Motor neuron (in vitro differentiated cells): ENCODE data around the gene COX19. TPM values are rescaled to one million over a fixed set of nuclear protein-coding genes. Genes with fewer than 3 reads are reported as not detected.

ENCODE experiments used
- ATAC-seq, 8 experiments: fragments of 200-7000 bp; cut with Tn5 transposase; replicated peaks in 6 of 8; 2 replicates each; pipeline ENCODE4 v1.8.0; 2021; ENCODE audit warnings: mild to moderate bottlenecking in 8 of 8, moderate library complexity in 8 of 8
- H3K27ac ChIP-seq, 2 donors: fragments of 250-450 bp; sonication (Bioruptor Pico); 2 replicates each; pipeline ENCODE4 v1.9.0; 2021; ENCODE audit warnings: antibody characterized with exemption in 2 of 2, mild to moderate bottlenecking in 2 of 2, moderate library complexity in 1 of 2
- H3K4me1 ChIP-seq, 2 donors: fragments of 250-450 bp; sonication (Bioruptor Pico); replicated peaks in 1 of 2; 2 replicates each; pipeline ENCODE4 v1.6.1; 2021; ENCODE audit warnings: antibody characterized with exemption in 2 of 2, mild to moderate bottlenecking in 2 of 2, moderate library complexity in 1 of 2
- H3K4me3 ChIP-seq, 5 donors: fragments of 250-450 bp; sonication (Bioruptor Pico); 2 replicates each; pipeline ENCODE4 v1.9.0; 2021; ENCODE audit warnings: antibody characterized with exemption in 5 of 5, mild to moderate bottlenecking in 5 of 5, moderate library complexity in 4 of 5
- WGBS, 10 experiments: fragments of 450-650 bp; shearing (Covaris generic); methylation state at CpG; one replicate each; pipeline ENCODE4 v1.0.0; 2022; 5-methylcytosine and 5-hydroxymethylcytosine counted together
- in situ Hi-C, 9 experiments: fragments of 400-800 bp; cut with MboI; loops; one replicate each; pipeline ENCODE4 v1.15.0; 2021; ENCODE audit warnings: low sequenced_read_pairs in 9 of 9, low pct_unique_long_range_greater_than_20kb in 2 of 9; ENCODE audit not compliant: unreplicated experiment in 9 of 9
- total RNA-seq, 8 experiments: library from RNA; unstranded; fragments of 300-600 nt; gene quantifications; 2 replicates each; pipeline versions ENCODE4 v1.2.3 to v1.2.4, GENCODE V29; 2022

COX19 gene
- total RNA-seq, 8 experiments from 2014 or later = 4.7 to 13.9 (median 10.3) TPM

GRCh38 chr7:978049-978346 is 2.6 kb upstream of the COX19 start:
- Histone ChIP-seq H3K27ac (peak overlapping the region in 1 of 2 donors; percentile 90), H3K4me3 (no peak overlapping the region), H3K4me1 (peaks cover 37 to 53% of the 10 kb centered on the region in 2 donors)
- 0 to 76% (median 4%) methylated on average over 1 to 6 of the region's 7 CpGs; no CpG with 5 or more reads in 2 of the 10 experiments for WGBS, 10 experiments
- ATAC-seq = no peak
- in situ Hi-C loops = loop anchor here in 2 of 9 experiments (25.0 kb wide), 1 partner anchor 184 kb away; the partner anchor contains the start of gene ZFAND2A (in 2 of the 2)

- H3K27ac ChIP-seq = peak overlapping the region; percentile 50 to 90
- 0 to 17% (median 4%) methylated on average over 1 to 3 of the region's 19 CpGs; no CpG with 5 or more reads in 5 of the 10 experiments for WGBS, 10 experiments
- H3K4me1 ChIP-seq = peaks cover 33 to 53% of the 10 kb centered on the region in 2 donors
- no peak overlapping the region for H3K4me3 ChIP-seq
- in situ Hi-C loops = loop anchor here in 2 of 9 experiments (25.0 kb wide), 1 partner anchor 185 kb away; the partner anchor contains the start of gene ZFAND2A (in 2 of the 2)
- peak in 5 of 8 experiments; percentile 64 to 69 (median 65) for ATAC-seq
These were observed 2.1 kb upstream of the COX19 start for GRCh38 chr7:977326-978048.

GRCh38 chr7:976901-977325 is 1.6 kb upstream of the COX19 start:
- no peak overlapping the region for H3K4me3 ChIP-seq
- peak overlapping the region; percentile 50 to 90 for H3K27ac ChIP-seq
- WGBS, 10 experiments = 45 to 76% (median 53%) methylated on average over 4 to 9 of the region's 19 CpGs; no CpG with 5 or more reads in 6 of the 10 experiments
- in situ Hi-C loops = loop anchor here in 2 of 9 experiments (25.0 kb wide), 1 partner anchor 185 kb away; the partner anchor contains the start of gene ZFAND2A (in 2 of the 2)
- peaks cover 33 to 56% of the 10 kb centered on the region in 2 donors for H3K4me1 ChIP-seq
- ATAC-seq = no peak

GRCh38 chr7:975702-976473 is 539 bp upstream of the COX19 start:
- H3K27ac ChIP-seq = no peak overlapping the region
- no peak for ATAC-seq
- in situ Hi-C loops = loop anchor here in 2 of 9 experiments (25.0 kb wide), 1 partner anchor 186 kb away; the partner anchor contains the start of gene ZFAND2A (in 2 of the 2)
- peaks cover 33 to 56% of the 10 kb centered on the region in 2 donors for H3K4me1 ChIP-seq
- H3K4me3 ChIP-seq = peak overlapping the region; percentile 89 to 99 (median 92)
- 30 to 96% (median 73%) methylated on average over 1 to 9 of the region's 28 CpGs; no CpG with 5 or more reads in 3 of the 10 experiments for WGBS, 10 experiments

- Histone ChIP-seq H3K4me3 (peak overlapping the region; percentile 89 to 99 (median 92)), H3K4me1 (peaks cover 33 to 56% of the 10 kb centered on the region in 2 donors), H3K27ac (no peak overlapping the region)
- ATAC-seq = no peak
- WGBS, 10 experiments = 3 to 62% (median 31%) methylated on average over 3 to 6 of the region's 7 CpGs; no CpG with 5 or more reads in 1 of the 10 experiments
- in situ Hi-C loops = no loop called here
These were observed 1.2 kb downstream of the COX19 start for GRCh38 chr7:974172-974571.

GRCh38 chr7:973312-973711 is 2.0 kb downstream of the COX19 start:
- in situ Hi-C loops = no loop called here
- no peak for ATAC-seq
- peaks cover 33 to 51% of the 10 kb centered on the region in 2 donors for H3K4me1 ChIP-seq
- H3K27ac ChIP-seq = no peak overlapping the region
- 85 to 100% (median 87%) methylated on average over 3 to 7 of the region's 9 CpGs; no CpG with 5 or more reads in 5 of the 10 experiments for WGBS, 10 experiments
- H3K4me3 ChIP-seq = no peak overlapping the region

GRCh38 chr7:972676-973309 is 2.6 kb downstream of the COX19 start:
- no peak for ATAC-seq
- H3K4me3 ChIP-seq = no peak overlapping the region
- H3K4me1 ChIP-seq = peaks cover 28 to 46% of the 10 kb centered on the region in 2 donors
- no peak overlapping the region for H3K27ac ChIP-seq
- in situ Hi-C loops = no loop called here
- 61 to 88% (median 77%) methylated on average over 4 to 10 of the region's 10 CpGs for WGBS, 10 experiments

- peaks cover 22 to 40% of the 10 kb centered on the region in 2 donors for H3K4me1 ChIP-seq
- in situ Hi-C loops = no loop called here
- peak overlapping the region in 1 of 2 donors; percentile 5 for H3K27ac ChIP-seq
- WGBS, 10 experiments = 67 to 100% (median 92%) methylated on average over 1 to 9 of the region's 12 CpGs; no CpG with 5 or more reads in 3 of the 10 experiments
- no peak overlapping the region for H3K4me3 ChIP-seq
- ATAC-seq = no peak
These were observed 3.2 kb downstream of the COX19 start for GRCh38 chr7:972110-972509.

GRCh38 chr7:970744-971143 is 4.6 kb downstream of the COX19 start:
- peaks cover 14 to 26% of the 10 kb centered on the region in 2 donors for H3K4me1 ChIP-seq
- WGBS, 10 experiments = 60 to 100% (median 95%) methylated on average over 2 to 6 of the region's 6 CpGs; no CpG with 5 or more reads in 6 of the 10 experiments
- ATAC-seq = no peak
- no peak overlapping the region for H3K27ac ChIP-seq
- in situ Hi-C loops = no loop called here
- H3K4me3 ChIP-seq = no peak overlapping the region

GRCh38 chr7:969403-969802 is 5.9 kb downstream of the COX19 start:
- in situ Hi-C loops = no loop called here
- peak in 1 of 8 experiments; percentile 4 for ATAC-seq
- 83 to 100% (median 92%) methylated on average over 1 to 7 of the region's 11 CpGs; no CpG with 5 or more reads in 3 of the 10 experiments for WGBS, 10 experiments

GRCh38 chr7:968205-969105 is 6.9 kb downstream of the COX19 start:
- ATAC-seq = peak in 3 of 8 experiments; percentile 4 to 22 (median 17)
- H3K4me1 ChIP-seq = peaks cover 2 to 18% of the 10 kb centered on the region in 2 donors
- in situ Hi-C loops = no loop called here
- 71 to 100% (median 95%) methylated on average over 1 to 7 of the region's 24 CpGs; no CpG with 5 or more reads in 1 of the 10 experiments for WGBS, 10 experiments
- H3K27ac ChIP-seq = no peak overlapping the region
- H3K4me3 ChIP-seq = no peak overlapping the region

More at GRCh38 chr7:969403-969802, 5.9 kb downstream of the COX19 start:
- Histone ChIP-seq H3K4me1 (peaks cover 12 to 26% of the 10 kb centered on the region in 2 donors), H3K4me3 (no peak overlapping the region), H3K27ac (no peak overlapping the region)
